ENCODE results near the gene KCNQ5. TPM values are rescaled to one million over a fixed set of nuclear protein-coding genes. Genes with fewer than 3 reads are reported as not detected.

KCNQ5 gene
- total RNA-seq, 1 experiment from 2014 or later: 0.07 TPM

- Histone ChIP-seq H4K8ac (replicated peaks; ENCODE audit: insufficient read length, low read depth, low read length) (no peak overlapping the region), H3K79me2 (ENCODE audit: insufficient read depth, low read length) (no peaks in the 10 kb centered on the region), H3K9me3 (ENCODE audit: control insufficient read depth, low read depth, low read length) (no peaks in the 10 kb centered on the region), H2BK12ac (ENCODE audit: insufficient read length, low read depth, low read length) (no peak overlapping the region), H3K4me2 (ENCODE audit: insufficient read depth, insufficient read length, low read length) (no peak overlapping the region), H3K23me2 (ENCODE audit: insufficient read length, low read depth, low read length, poor library complexity, severe bottlenecking) (no peaks in the 10 kb centered on the region), H3K9ac (ENCODE audit: extremely low read depth, insufficient read length, low read length) (no peak overlapping the region), H3K4me1 (ENCODE audit: insufficient read depth, low read length) (no peaks in the 10 kb centered on the region; the same call in 1 of the 2 replicates), H3K27me3 (ENCODE audit: insufficient read depth, low read length) (no peaks in the 10 kb centered on the region), H3K14ac (ENCODE audit: insufficient read depth, low read length) (no peak overlapping the region), H3K18ac (ENCODE audit: insufficient read length, low read depth, low read length) (no peak overlapping the region), H3K4ac (ENCODE audit: low read depth, low read length) (no peak overlapping the region), H2AK5ac (ENCODE audit: insufficient read length, low read length) (no peak overlapping the region), H2BK15ac (ENCODE audit: low read depth, low read length) (no peak overlapping the region), H2BK120ac (ENCODE audit: low read depth, low read length, poor library complexity, severe bottlenecking) (no peak overlapping the region), H4K5ac (ENCODE audit: insufficient read length, low read depth, low read length) (no peak overlapping the region), H3K23ac (ENCODE audit: insufficient read length, low read depth, low read length) (no peak overlapping the region), H4K20me1 (ENCODE audit: control insufficient read depth, insufficient read depth, insufficient read length) (no peaks in the 10 kb centered on the region), H3K56ac (ENCODE audit: insufficient read length, low read depth, low read length) (no peak overlapping the region), H3K27ac (ENCODE audit: insufficient read length, low read depth, low read length) (no peak overlapping the region), H4K91ac (ENCODE audit: insufficient read length, low read depth, low read length) (no peak overlapping the region), H3T11ph (ENCODE audit: low read length) (no peak overlapping the region), H2BK5ac (ENCODE audit: insufficient read length, low read length) (no peak overlapping the region), H2BK20ac (ENCODE audit: low read depth, low read length, poor library complexity, severe bottlenecking) (no peak overlapping the region), H2AFZ (ENCODE audit: low read length) (no peak overlapping the region), H3K79me1 (ENCODE audit: insufficient read depth, low read depth, low read length, poor library complexity, severe bottlenecking) (no peaks in the 10 kb centered on the region)
- no peaks in the 10 kb centered on the region for H3K27me3 Mint-ChIP-seq (ENCODE audit: low read depth)
- no peak for DNase-seq
- no peaks in the 10 kb centered on the region for H3K9me3 Mint-ChIP-seq
- H3K4me1 Mint-ChIP-seq: no peaks in the 10 kb centered on the region
- no peak for TF ChIP-seq CTCF (conservative IDR thresholded peaks at IDR 0.05)
- no peak overlapping the region for H3K27ac Mint-ChIP-seq
- no peak overlapping the region for H3K4me3 Mint-ChIP-seq
- H3K36me3 Mint-ChIP-seq (ENCODE audit: insufficient read depth in 1 of 3, low read depth in 3 of 3): no peaks in the 10 kb centered on the region
- no CpG with 5 or more reads among the region's 2 CpGs for WGBS (ENCODE audit: extremely low coverage, insufficient read length, low lambda C conversion rate)
Observed at GRCh38 chr6:73004861-73005260, 383.0 kb downstream of the KCNQ5 start.

All from H9 (cell line).